T-cell (primary cell): ENCODE measurements around the gene ANO1. TPM values are rescaled to one million over a fixed set of nuclear protein-coding genes. Genes with fewer than 3 reads are reported as not detected.

Source experiments
- ATAC-seq, 4 experiments: fragments of 200-7000 bp in 3 of 4; fragments of 150-1000 bp in 1 of 4; cut with Tn5 transposase; replicated peaks in 1 of 4; 1 replicate in 3 of 4; 2 replicates in 1 of 4; pipeline ENCODE4 v1.10.0; 2021; ENCODE audit warnings: moderate library complexity in 3 of 4, mild to moderate bottlenecking in 2 of 4, moderate number of reproducible peaks in 1 of 4
- CTCF ChIA-PET, 2 donors: fragments of 300-600 bp; sonication (Branson Sonifier 250); formaldehyde crosslinking; loops; one replicate each; lab custom pipeline; 2022; ENCODE audit warnings: antibody characterized with exemption in 2 of 2; lab: Charles Lee
- POLR2A ChIA-PET, 2 donors: fragments of 300-600 bp; sonication (Branson Sonifier 250); formaldehyde crosslinking; loops; one replicate each; lab custom pipeline; 2022; ENCODE audit warnings: antibody characterized with exemption in 2 of 2; lab: Charles Lee
- DNase-seq, 35 experiments: peaks; one replicate each; pipeline versions ENCODE4 v3.0.0 to v3.0.0-alpha.2; 2013 to 2023
- H3K27ac ChIP-seq: one replicate; pipeline ENCODE4 v1.5.1; 2013; ENCODE audit warnings: low read length
- H3K27me3 ChIP-seq, 2 experiments: replicated peaks in 1 of 2; 1 replicate in 1 of 2; 2 replicates in 1 of 2; pipeline versions ENCODE4 v1.6.1 to v1.7.0; 2013; ENCODE audit warnings: low read length in 1 of 2, mixed read lengths in 1 of 2; ENCODE audit not compliant: control insufficient read depth in 2 of 2, insufficient read depth in 2 of 2; ENCODE audit errors: extremely low read depth in 1 of 2
- H3K36me3 ChIP-seq, 2 donors: 1 replicate in 1 of 2; 2 replicates in 1 of 2; pipeline versions ENCODE4 v1.6.1 to v1.7.0; 2013; ENCODE audit warnings: low read length in 1 of 2; ENCODE audit not compliant: control insufficient read depth in 2 of 2, insufficient read depth in 1 of 2; ENCODE audit errors: extremely low read depth in 1 of 2
- H3K4me1 ChIP-seq, 2 experiments: 1 replicate in 1 of 2; 2 replicates in 1 of 2; pipeline versions ENCODE4 v1.6.1 to v1.7.0; 2013; ENCODE audit warnings: low read length in 2 of 2, mixed read lengths in 1 of 2; ENCODE audit not compliant: insufficient read depth in 2 of 2, control insufficient read depth in 1 of 2; ENCODE audit errors: extremely low read depth in 1 of 2
- H3K4me3 ChIP-seq, 2 donors: 1 replicate in 1 of 2; 2 replicates in 1 of 2; pipeline versions ENCODE4 v1.5.1 to v1.7.0; 2013; ENCODE audit warnings: mild to moderate bottlenecking in 2 of 2, low read length in 1 of 2, moderate library complexity in 1 of 2; ENCODE audit not compliant: control insufficient read depth in 1 of 2; ENCODE audit errors: extremely low read depth in 1 of 2
- H3K9me3 ChIP-seq: 2 replicates; pipeline ENCODE4 v1.7.0; 2013
- H3K27ac Mint-ChIP-seq, 2 donors: one replicate each; pipeline ENCODE4 v1.8.0; 2020 to 2021; ENCODE audit warnings: mild to moderate bottlenecking in 2 of 2, mixed read lengths in 2 of 2
- H3K27me3 Mint-ChIP-seq, 2 donors: one replicate each; pipeline ENCODE4 v1.8.0; 2021 to 2022; ENCODE audit warnings: mixed read lengths in 2 of 2
- H3K36me3 Mint-ChIP-seq: one replicate; pipeline ENCODE4 v1.8.0; 2021; ENCODE audit warnings: mixed read lengths
- H3K4me1 Mint-ChIP-seq, 3 donors: one replicate each; pipeline ENCODE4 v1.8.0; 2020 to 2022; ENCODE audit warnings: mixed read lengths in 3 of 3, mild to moderate bottlenecking in 1 of 3
- H3K4me3 Mint-ChIP-seq, 3 donors: one replicate each; pipeline ENCODE4 v1.8.0; 2020 to 2022; ENCODE audit warnings: mild to moderate bottlenecking in 3 of 3, mixed read lengths in 3 of 3, moderate library complexity in 3 of 3
- H3K9me3 Mint-ChIP-seq, 3 donors: one replicate each; pipeline ENCODE4 v1.8.0; 2020 to 2022; ENCODE audit warnings: mixed read lengths in 3 of 3
- WGBS: methylation state at CpG from one replicate; pipeline ENCODE4 v1.1.5; 2013; ENCODE audit warnings: missing lambda C conversion rate; ENCODE audit not compliant: insufficient coverage; 5-methylcytosine and 5-hydroxymethylcytosine counted together
- total RNA-seq, 35 experiments: library from RNA in 6 of 35; stranded (reverse) in 6 of 35; fragments of 120-200 nt in 1 of 35; gene quantifications; one replicate each; pipeline versions ENCODE4 v1.2.1 to v1.2.4 and lab custom pipeline; 2013 to 2026

The ANO1 gene
- total RNA-seq, 5 donors from 2014 or later (not counting 1 experiment from before 2014, with no cell fraction given): 0.19 to 0.38 (median 0.33) TPM; not detected in 2

- Histone ChIP-seq H3K4me3 (no peak overlapping the region), H3K36me3 (no peaks in the 10 kb centered on the region), H3K27me3 (peaks cover 6 to 46% of the 10 kb centered on the region in 2 experiments), H3K27ac (no peak overlapping the region), H3K4me1 (no peaks in the 10 kb centered on the region), H3K9me3 (no peaks in the 10 kb centered on the region)
- WGBS: 68% methylated on average over 6 of the region's 10 CpGs
- ATAC-seq (no peak), DNase-seq (no peak)
- Mint-ChIP-seq H3K27me3 (peaks cover 18 to 41% of the 10 kb centered on the region in 2 donors), H3K4me1 (peaks cover 0 to 2% (median 0%) of the 10 kb centered on the region in 3 donors), H3K9me3 (no peaks in the 10 kb centered on the region), H3K4me3 (no peak overlapping the region), H3K27ac (no peak overlapping the region), H3K36me3 (no peaks in the 10 kb centered on the region)
- ChIA-PET CTCF (no interaction called here), POLR2A (no interaction called here)
Observed at GRCh38 chr11:70080763-70081162, 2.6 kb downstream of the ANO1 start.

DNA sequence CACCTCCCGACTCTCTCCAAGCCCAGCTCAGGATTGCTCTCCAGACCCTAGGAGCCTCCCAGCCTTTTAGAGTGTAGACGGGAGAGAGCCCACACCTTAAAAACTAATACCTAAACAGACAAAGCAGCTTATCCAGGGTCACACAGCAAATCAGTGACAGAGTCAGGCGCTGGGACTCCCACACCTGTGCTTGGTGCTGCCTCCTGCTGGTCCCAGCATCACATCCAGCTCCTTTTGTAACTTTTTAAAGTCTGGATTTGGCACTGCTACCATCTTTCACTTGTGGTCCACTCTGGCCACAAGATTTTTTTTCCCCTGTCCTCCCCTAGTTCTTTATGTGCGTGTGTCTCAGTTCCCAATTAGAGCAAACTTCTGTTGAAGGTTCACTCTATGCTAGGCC, 4.7 kb downstream of the ANO1 start:
- H3K4me3 Mint-ChIP-seq: no peak overlapping the region
- no peaks in the 10 kb centered on the region for H3K9me3 ChIP-seq
- peaks cover 2 to 42% of the 10 kb centered on the region in 2 experiments for H3K27me3 ChIP-seq
- no peaks in the 10 kb centered on the region for H3K36me3 ChIP-seq
- 65% methylated on average over 4 of the region's 4 CpGs for WGBS
- DNase-seq (no peak), ATAC-seq (no peak)
- H3K4me3 ChIP-seq: no peak overlapping the region
- no peaks in the 10 kb centered on the region for H3K36me3 Mint-ChIP-seq
- peaks cover 4 to 29% of the 10 kb centered on the region in 2 donors for H3K27me3 Mint-ChIP-seq
- no peak overlapping the region for H3K27ac ChIP-seq
- no peaks in the 10 kb centered on the region for H3K9me3 Mint-ChIP-seq
- ChIA-PET CTCF (no interaction called here), POLR2A (no interaction called here)
- H3K27ac Mint-ChIP-seq: no peak overlapping the region
- no peaks in the 10 kb centered on the region for H3K4me1 ChIP-seq
- H3K4me1 Mint-ChIP-seq: no peaks in the 10 kb centered on the region

DNA sequence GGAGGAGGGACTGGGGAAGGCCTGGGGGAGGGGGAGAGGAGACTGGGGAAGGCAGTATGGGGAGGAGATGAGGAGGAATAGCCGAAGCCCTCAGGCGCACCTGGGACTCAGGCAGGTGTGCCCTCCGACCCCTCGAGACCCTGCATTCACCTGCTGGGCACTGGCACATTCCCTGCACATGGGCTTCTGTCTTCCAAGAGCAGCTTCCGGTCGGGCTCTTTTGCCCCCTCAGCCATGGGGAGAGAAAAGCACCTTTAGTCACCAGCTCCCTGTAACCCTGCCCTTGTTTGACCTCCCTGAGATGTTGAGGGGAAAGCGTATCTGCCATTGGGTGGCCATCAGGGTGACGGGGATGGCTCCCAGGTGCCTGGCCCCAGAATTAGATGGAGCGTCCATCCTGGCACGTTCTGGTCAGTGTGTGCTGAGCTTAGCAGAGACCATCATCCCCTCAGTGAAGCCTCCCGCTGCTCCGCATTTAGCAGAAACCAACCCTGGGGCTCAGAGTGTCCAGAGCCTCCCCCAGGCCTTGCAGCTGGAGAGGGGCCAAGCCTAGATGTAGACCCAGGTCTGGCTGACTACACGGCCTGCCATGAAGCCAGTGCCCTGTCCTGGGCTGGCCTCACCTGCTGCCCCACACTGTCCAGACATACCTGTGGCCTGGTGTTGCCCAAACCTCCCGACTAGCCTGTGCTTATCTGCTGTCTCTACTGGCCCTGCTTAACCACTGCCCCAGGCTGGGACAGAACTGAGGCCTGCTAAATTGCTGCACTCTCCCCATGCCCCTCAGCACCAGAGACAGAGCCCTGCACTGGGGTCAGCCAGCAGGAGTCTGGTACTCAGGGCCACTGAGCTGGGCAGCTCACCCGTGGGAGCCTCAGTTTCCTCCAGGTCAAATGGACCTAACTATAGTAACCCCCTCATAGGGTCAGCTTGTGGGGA, 6.2 kb downstream of the ANO1 start:
- H3K36me3 Mint-ChIP-seq: no peaks in the 10 kb centered on the region
- H3K4me1 Mint-ChIP-seq: no peaks in the 10 kb centered on the region
- ATAC-seq: no peak
- peaks cover 4 to 23% of the 10 kb centered on the region in 2 donors for H3K27me3 Mint-ChIP-seq
- CTCF ChIA-PET: no interaction called here
- H3K9me3 Mint-ChIP-seq: no peaks in the 10 kb centered on the region
- WGBS: 64% methylated on average over 12 of the region's 15 CpGs
- no peak overlapping the region for H3K27ac ChIP-seq
- POLR2A ChIA-PET: no interaction called here
- no peaks in the 10 kb centered on the region for H3K9me3 ChIP-seq
- no peaks in the 10 kb centered on the region for H3K4me1 ChIP-seq
- H3K4me3 ChIP-seq: no peak overlapping the region
- peaks cover 2 to 38% of the 10 kb centered on the region in 2 experiments for H3K27me3 ChIP-seq
- DNase-seq: no peak
- no peak overlapping the region for H3K4me3 Mint-ChIP-seq
- H3K36me3 ChIP-seq: no peaks in the 10 kb centered on the region
- no peak overlapping the region for H3K27ac Mint-ChIP-seq

GRCh38 chr11:70085815-70086769, 8.0 kb downstream of the ANO1 start:
- CTCF ChIA-PET: interaction anchor here in 1 of 2 donors (0.5 kb wide), 1 partner anchor 157 kb away, joined by 7 read pairs; no protein-coding TSS in a partner anchor
- Mint-ChIP-seq H3K4me3 (no peak overlapping the region), H3K4me1 (no peaks in the 10 kb centered on the region), H3K36me3 (no peaks in the 10 kb centered on the region), H3K27me3 (peaks cover 7 to 14% of the 10 kb centered on the region in 2 donors), H3K27ac (no peak overlapping the region), H3K9me3 (no peaks in the 10 kb centered on the region)
- Histone ChIP-seq H3K27ac (no peak overlapping the region), H3K4me1 (no peaks in the 10 kb centered on the region), H3K9me3 (no peaks in the 10 kb centered on the region), H3K27me3 (peaks cover 0 to 30% of the 10 kb centered on the region in 2 experiments), H3K4me3 (no peak overlapping the region), H3K36me3 (no peaks in the 10 kb centered on the region)
- DNase-seq (no peak), ATAC-seq (no peak)
- POLR2A ChIA-PET: no interaction called here
- 73% methylated on average over 26 of the region's 30 CpGs for WGBS

GRCh38 chr11:70087446-70088167, 9.5 kb downstream of the ANO1 start:
- 51% methylated on average over 22 of the region's 32 CpGs for WGBS
- H3K27me3 Mint-ChIP-seq: peaks cover 15 to 16% of the 10 kb centered on the region in 2 donors
- no peak for DNase-seq
- H3K4me1 ChIP-seq: no peaks in the 10 kb centered on the region
- no peaks in the 10 kb centered on the region for H3K4me1 Mint-ChIP-seq
- no peaks in the 10 kb centered on the region for H3K36me3 ChIP-seq
- ChIA-PET POLR2A (no interaction called here), CTCF (no interaction called here)
- H3K27ac ChIP-seq: no peak overlapping the region
- peaks cover 0 to 42% of the 10 kb centered on the region in 2 experiments for H3K27me3 ChIP-seq
- no peaks in the 10 kb centered on the region for H3K36me3 Mint-ChIP-seq
- no peaks in the 10 kb centered on the region for H3K9me3 ChIP-seq
- no peak for ATAC-seq
- H3K9me3 Mint-ChIP-seq: no peaks in the 10 kb centered on the region
- H3K27ac Mint-ChIP-seq: no peak overlapping the region
- H3K4me3 ChIP-seq: no peak overlapping the region
- H3K4me3 Mint-ChIP-seq: no peak overlapping the region
